Measurements from ENCODE around the gene HDAC4. TPM values are rescaled to one million over a fixed set of nuclear protein-coding genes. Genes with fewer than 3 reads are reported as not detected.

The HDAC4 gene
- total RNA-seq, 1 donor from 2014 or later, result 7.8 TPM

DNA sequence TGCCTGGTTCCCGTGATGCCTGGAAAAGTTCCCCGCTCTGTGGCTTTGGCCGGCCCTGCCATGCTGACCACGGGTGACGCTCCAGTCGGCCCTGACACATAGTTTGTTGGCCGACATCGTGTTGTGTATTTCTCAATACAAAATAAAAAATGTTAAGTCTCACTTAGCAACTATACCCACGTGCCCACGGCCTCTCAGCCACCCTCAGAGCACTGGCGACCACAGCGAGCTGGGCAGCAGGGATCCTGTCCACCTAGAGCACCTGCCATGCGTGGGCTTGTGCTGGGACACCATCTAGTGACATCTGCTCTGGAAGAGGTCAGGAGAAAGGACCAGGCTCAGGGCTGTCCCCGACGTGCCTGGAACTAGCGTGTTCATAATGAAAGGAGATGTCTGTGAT lies 261.7 kb downstream of the HDAC4 start:
- TF ChIP-seq, protein P1, sequence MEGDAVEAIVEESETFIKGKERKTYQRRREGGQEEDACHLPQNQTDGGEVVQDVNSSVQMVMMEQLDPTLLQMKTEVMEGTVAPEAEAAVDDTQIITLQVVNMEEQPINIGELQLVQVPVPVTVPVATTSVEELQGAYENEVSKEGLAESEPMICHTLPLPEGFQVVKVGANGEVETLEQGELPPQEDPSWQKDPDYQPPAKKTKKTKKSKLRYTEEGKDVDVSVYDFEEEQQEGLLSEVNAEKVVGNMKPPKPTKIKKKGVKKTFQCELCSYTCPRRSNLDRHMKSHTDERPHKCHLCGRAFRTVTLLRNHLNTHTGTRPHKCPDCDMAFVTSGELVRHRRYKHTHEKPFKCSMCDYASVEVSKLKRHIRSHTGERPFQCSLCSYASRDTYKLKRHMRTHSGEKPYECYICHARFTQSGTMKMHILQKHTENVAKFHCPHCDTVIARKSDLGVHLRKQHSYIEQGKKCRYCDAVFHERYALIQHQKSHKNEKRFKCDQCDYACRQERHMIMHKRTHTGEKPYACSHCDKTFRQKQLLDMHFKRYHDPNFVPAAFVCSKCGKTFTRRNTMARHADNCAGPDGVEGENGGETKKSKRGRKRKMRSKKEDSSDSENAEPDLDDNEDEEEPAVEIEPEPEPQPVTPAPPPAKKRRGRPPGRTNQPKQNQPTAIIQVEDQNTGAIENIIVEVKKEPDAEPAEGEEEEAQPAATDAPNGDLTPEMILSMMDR (IDR thresholded peaks at IDR 0.05; ENCODE audit: insufficient read depth, low read length, poor library complexity, severe bottlenecking), result no peak
- Histone ChIP-seq H3K4me3 (ENCODE audit: low read depth, low read length) (no peak overlapping the region), H3K27me3 (ENCODE audit: control insufficient read depth, insufficient read depth, low read length) (no peaks in the 10 kb centered on the region), H3K36me3 (ENCODE audit: control insufficient read depth, insufficient read depth, low read length) (no peaks in the 10 kb centered on the region)
- no peak for DNase-seq (ENCODE audit: low read depth)

DNA sequence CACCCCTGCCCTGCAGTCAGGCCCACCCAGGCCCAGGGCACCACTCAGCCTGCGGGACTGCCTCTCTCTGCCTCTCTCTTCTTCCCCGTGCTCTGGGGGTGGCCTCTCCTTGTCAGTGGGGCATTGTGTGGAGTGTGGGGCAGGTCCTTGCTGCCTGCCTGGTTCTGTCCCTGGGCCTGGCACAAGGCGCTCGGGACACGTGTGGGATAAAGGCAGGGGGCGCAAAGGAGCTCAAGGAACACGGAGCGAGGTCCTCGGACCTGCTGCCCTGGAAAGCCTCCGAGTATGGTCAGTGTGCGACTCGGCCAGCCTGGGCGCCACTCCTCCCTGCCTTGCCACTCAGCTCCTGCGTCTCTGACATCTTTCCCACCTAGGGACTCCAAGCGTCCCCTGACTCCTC lies 262.2 kb downstream of the HDAC4 start:
- DNase-seq (ENCODE audit: low read depth), result no peak
- no peak overlapping the region for H3K4me3 ChIP-seq (ENCODE audit: low read depth, low read length)
- H3K36me3 ChIP-seq (ENCODE audit: control insufficient read depth, insufficient read depth, low read length), result no peaks in the 10 kb centered on the region
- TF ChIP-seq, protein P1 (IDR thresholded peaks at IDR 0.05; ENCODE audit: insufficient read depth, low read length, poor library complexity, severe bottlenecking), result no peak
- H3K27me3 ChIP-seq (ENCODE audit: control insufficient read depth, insufficient read depth, low read length), result no peaks in the 10 kb centered on the region

DNA sequence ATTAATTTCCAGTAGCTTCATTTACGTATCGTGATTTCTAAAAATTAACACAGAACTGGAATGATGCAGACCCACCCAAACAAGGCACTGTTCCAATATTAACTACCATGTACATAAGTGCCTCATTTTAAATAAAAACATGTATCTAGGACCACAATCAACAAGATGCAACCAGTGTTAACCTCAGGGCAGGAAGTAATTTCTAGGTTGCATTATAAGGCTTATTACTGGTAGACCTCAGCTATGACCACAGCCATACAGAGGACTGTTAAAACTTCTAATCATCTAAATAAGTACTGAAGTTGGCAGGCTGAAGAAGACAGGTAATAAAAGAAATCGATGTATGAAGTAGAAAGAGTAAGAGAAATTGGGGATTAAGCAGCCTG lies 262.9 kb downstream of the HDAC4 start:
- TF ChIP-seq, protein P1 (IDR thresholded peaks at IDR 0.05; ENCODE audit: insufficient read depth, low read length, poor library complexity, severe bottlenecking), result no peak
- Histone ChIP-seq H3K27me3 (ENCODE audit: control insufficient read depth, insufficient read depth, low read length) (no peaks in the 10 kb centered on the region), H3K36me3 (ENCODE audit: control insufficient read depth, insufficient read depth, low read length) (no peaks in the 10 kb centered on the region), H3K4me3 (ENCODE audit: low read depth, low read length) (no peak overlapping the region)
- DNase-seq (ENCODE audit: low read depth), result no peak

DNA sequence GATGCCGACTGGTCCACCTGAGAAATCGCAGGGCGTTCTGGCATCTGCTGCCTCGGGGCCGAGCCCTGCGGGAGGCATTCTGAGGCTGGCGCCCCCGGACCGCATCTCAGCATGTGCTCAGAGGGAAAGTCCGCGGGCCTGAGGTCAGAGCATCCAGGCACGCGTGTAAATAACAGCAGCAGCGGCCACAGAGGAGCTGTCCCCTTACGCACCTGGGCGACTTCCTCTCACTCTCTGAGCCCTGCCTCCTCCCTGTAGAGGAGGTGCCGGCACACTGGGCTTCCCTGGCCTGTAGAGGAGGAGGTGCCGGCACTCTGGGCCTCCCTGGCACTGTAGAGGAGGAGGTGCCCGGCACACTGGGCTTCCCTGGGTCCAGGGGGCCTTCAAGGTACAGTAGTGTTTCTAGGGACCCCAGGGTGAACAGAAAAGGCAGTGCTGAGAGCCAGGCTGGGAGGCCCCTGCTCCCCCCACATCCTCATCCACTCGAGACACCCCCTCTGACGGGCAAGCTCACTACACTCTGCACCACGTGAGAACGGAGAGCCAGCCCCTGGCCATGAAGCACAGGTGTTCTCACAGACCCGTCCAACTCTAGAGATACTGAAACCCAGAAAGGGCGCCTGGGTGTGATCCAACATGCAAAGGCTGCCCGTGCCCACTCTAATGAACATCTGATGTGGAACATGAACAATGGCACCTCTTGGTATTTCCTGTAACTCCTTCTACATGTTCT lies 263.5 kb downstream of the HDAC4 start:
- TF ChIP-seq, protein P1 (IDR thresholded peaks at IDR 0.05; ENCODE audit: insufficient read depth, low read length, poor library complexity, severe bottlenecking), result no peak
- DNase-seq (ENCODE audit: low read depth), result no peak
- Histone ChIP-seq H3K27me3 (ENCODE audit: control insufficient read depth, insufficient read depth, low read length) (no peaks in the 10 kb centered on the region), H3K36me3 (ENCODE audit: control insufficient read depth, insufficient read depth, low read length) (no peaks in the 10 kb centered on the region), H3K4me3 (ENCODE audit: low read depth, low read length) (no peak overlapping the region)

DNA sequence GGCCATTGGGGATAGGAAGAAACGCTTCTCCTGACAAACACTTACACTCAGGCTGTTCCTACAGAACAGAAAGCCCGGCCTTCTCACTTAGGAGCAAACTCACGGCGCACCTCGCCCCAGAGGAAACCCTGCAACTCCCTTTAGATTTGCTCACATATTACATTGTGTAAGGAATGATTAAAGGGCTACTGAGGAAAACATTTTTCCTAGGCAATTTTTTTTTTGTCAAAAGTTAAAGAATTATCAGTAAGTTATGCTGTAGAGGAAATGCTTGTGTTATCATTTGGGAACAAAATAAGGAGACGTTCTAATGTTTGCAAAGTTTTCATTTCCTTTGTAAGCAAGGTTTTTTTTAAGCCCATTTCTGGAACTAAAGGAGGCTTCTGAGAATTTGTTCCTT lies 264.1 kb downstream of the HDAC4 start:
- TF ChIP-seq, protein P1 (IDR thresholded peaks at IDR 0.05; ENCODE audit: insufficient read depth, low read length, poor library complexity, severe bottlenecking), result no peak

DNA sequence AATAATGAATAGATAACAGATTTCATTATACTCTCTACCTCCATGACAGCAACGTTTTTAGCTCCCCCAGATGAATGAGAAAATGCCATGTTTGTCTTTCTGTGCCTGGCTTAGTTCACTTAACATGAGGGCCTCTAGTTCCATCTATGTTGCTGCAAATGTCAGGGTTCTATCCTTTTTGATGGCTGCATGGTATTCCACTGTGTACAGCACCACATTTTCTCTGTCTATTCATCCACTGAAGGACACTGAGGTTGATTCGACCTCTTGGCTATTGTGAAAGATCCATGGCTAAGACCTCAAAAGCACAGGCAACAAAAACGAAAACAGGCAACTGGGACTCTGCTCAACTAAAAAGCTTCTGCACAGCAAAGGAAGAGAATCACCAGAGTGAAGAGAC lies 264.6 kb downstream of the HDAC4 start:
- TF ChIP-seq, protein P1 (IDR thresholded peaks at IDR 0.05; ENCODE audit: insufficient read depth, low read length, poor library complexity, severe bottlenecking), result no peak
- Histone ChIP-seq H3K36me3 (ENCODE audit: control insufficient read depth, insufficient read depth, low read length) (no peaks in the 10 kb centered on the region), H3K4me3 (ENCODE audit: low read depth, low read length) (no peak overlapping the region), H3K27me3 (ENCODE audit: control insufficient read depth, insufficient read depth, low read length) (no peaks in the 10 kb centered on the region)
- DNase-seq (ENCODE audit: low read depth), result no peak

More for the DNA sequence above, 264.1 kb downstream of the HDAC4 start:
- H3K36me3 ChIP-seq (ENCODE audit: control insufficient read depth, insufficient read depth, low read length), result no peaks in the 10 kb centered on the region
- H3K4me3 ChIP-seq (ENCODE audit: low read depth, low read length), result no peak overlapping the region
- no peak for DNase-seq (ENCODE audit: low read depth)
- H3K27me3 ChIP-seq (ENCODE audit: control insufficient read depth, insufficient read depth, low read length), result no peaks in the 10 kb centered on the region

All from kidney epithelial cell (primary cell).